Stimulated activated CD8-positive, alpha-beta memory T cell treated with anti-CD3 and anti-CD28 coated beads, Interleukin-15, amount 100 ng/mL, for 48 hours (primary cell): ENCODE data around the gene FKBP1A.

ENCODE experiments used
- DNase-seq, 2 donors: peaks; one replicate each; pipeline ENCODE4 v3.0.0-alpha.2; 2020; ENCODE audit warnings: low read depth in 2 of 2

FKBP1A gene

GRCh38 chr20:1392693-1393506 lies at the start of gene FKBP1A:
FKBP1A (minus strand) TSS chr20:1393054; CDS start chr20:1392998, 56 bp downstream.
- peak; percentile 83 to 93 for DNase-seq

- no peak for DNase-seq
Measured at GRCh38 chr20:1442304-1442703, 49.5 kb upstream of the FKBP1A start.

- no peak for DNase-seq
Measured at GRCh38 chr20:1441133-1441532, 48.3 kb upstream of the FKBP1A start.

GRCh38 chr20:1440024-1440423 lies 47.2 kb upstream of the FKBP1A start:
- DNase-seq: no peak

- DNase-seq: no peak
Measured at GRCh38 chr20:1438361-1438760, 45.5 kb upstream of the FKBP1A start.

GRCh38 chr20:1437235-1437904 lies 44.5 kb upstream of the FKBP1A start:
- peak; percentile 47 to 53 for DNase-seq

- DNase-seq: no peak
Measured at GRCh38 chr20:1436263-1436662, 43.4 kb upstream of the FKBP1A start.

- no peak for DNase-seq
Measured at GRCh38 chr20:1435337-1435699, 42.5 kb upstream of the FKBP1A start.

- DNase-seq: peak; percentile 40 to 44
Measured at GRCh38 chr20:1434571-1435336, 41.9 kb upstream of the FKBP1A start.

GRCh38 chr20:1431158-1431557 lies 38.3 kb upstream of the FKBP1A start:
- no peak for DNase-seq

GRCh38 chr20:1430004-1430451 lies 37.2 kb upstream of the FKBP1A start:
- DNase-seq: no peak

GRCh38 chr20:1429143-1429728 lies 36.4 kb upstream of the FKBP1A start:
- no peak for DNase-seq

- DNase-seq: no peak
Measured at GRCh38 chr20:1427457-1428054, 34.7 kb upstream of the FKBP1A start.

GRCh38 chr20:1426231-1426849 lies 33.5 kb upstream of the FKBP1A start:
- no peak for DNase-seq

GRCh38 chr20:1424336-1424735 lies 31.5 kb upstream of the FKBP1A start:
- no peak for DNase-seq

- DNase-seq: no peak
Measured at GRCh38 chr20:1423625-1424106, 30.8 kb upstream of the FKBP1A start.

GRCh38 chr20:1423206-1423605 lies 30.4 kb upstream of the FKBP1A start:
- no peak for DNase-seq

- DNase-seq: no peak
Measured at GRCh38 chr20:1422753-1423152, 29.9 kb upstream of the FKBP1A start.

GRCh38 chr20:1420066-1420465 lies 27.2 kb upstream of the FKBP1A start:
- no peak for DNase-seq

GRCh38 chr20:1418350-1418749 lies 25.5 kb upstream of the FKBP1A start:
- DNase-seq: no peak

GRCh38 chr20:1417790-1418189 lies 24.9 kb upstream of the FKBP1A start:
- no peak for DNase-seq
